ENCODE results near the gene PCARE. TPM values are rescaled to one million over a fixed set of nuclear protein-coding genes. Genes with fewer than 3 reads are reported as not detected.

PCARE gene
- total RNA-seq, 2 experiments from 2014 or later, result not detected

DNA sequence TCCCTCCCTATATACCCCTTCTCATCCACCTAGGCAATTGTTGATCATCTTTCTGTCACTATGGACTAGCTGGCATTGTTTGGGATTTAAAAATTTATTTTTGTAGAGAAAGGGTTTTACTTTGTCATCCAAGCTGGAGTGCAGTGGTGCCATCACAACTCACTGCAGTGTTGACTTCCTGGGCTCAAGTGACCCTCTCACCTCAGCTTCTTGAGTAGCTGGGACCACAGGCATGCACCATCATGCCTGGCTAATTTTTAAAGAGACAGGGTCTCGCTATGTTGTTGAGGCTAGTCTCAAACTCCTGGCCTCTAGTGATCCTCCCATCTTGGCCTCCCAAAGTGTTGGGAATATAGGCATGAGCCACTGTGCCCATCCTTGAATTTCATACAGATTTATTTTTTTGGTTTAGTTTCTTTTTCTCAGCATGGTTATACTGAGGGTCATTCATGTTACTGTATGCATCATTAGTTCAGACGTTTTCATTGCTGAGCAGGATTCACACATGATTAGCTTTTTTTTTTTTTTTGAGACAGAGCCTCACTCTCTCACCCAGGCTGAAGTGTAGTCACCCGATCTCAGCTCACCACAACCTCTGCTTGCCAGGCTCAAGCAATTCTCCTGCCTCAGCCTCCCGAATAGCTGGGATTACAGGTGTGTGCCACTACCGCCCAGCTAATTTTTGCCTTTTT, 8.6 kb upstream of the PCARE start:
- no peak overlapping the region for H3K27ac Mint-ChIP-seq
- TF ChIP-seq, protein P1, sequence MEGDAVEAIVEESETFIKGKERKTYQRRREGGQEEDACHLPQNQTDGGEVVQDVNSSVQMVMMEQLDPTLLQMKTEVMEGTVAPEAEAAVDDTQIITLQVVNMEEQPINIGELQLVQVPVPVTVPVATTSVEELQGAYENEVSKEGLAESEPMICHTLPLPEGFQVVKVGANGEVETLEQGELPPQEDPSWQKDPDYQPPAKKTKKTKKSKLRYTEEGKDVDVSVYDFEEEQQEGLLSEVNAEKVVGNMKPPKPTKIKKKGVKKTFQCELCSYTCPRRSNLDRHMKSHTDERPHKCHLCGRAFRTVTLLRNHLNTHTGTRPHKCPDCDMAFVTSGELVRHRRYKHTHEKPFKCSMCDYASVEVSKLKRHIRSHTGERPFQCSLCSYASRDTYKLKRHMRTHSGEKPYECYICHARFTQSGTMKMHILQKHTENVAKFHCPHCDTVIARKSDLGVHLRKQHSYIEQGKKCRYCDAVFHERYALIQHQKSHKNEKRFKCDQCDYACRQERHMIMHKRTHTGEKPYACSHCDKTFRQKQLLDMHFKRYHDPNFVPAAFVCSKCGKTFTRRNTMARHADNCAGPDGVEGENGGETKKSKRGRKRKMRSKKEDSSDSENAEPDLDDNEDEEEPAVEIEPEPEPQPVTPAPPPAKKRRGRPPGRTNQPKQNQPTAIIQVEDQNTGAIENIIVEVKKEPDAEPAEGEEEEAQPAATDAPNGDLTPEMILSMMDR (IDR thresholded peaks at IDR 0.05), result no peak
- no peak for DNase-seq
- no peaks in the 10 kb centered on the region for H3K27me3 Mint-ChIP-seq
- CTCF ChIA-PET, result no interaction called here
- POLR2A ChIA-PET, result no interaction called here
- H3K36me3 Mint-ChIP-seq (ENCODE audit: low read depth), result no peaks in the 10 kb centered on the region
- ATAC-seq, result no peak
- H3K4me1 Mint-ChIP-seq (ENCODE audit: low read depth), result no peaks in the 10 kb centered on the region
- intact Hi-C loops (cut with micrococcal nuclease), result no loop called here
- peaks cover 2% of the 10 kb centered on the region for H3K9me3 Mint-ChIP-seq
- no peak overlapping the region for H3K4me3 Mint-ChIP-seq

DNA sequence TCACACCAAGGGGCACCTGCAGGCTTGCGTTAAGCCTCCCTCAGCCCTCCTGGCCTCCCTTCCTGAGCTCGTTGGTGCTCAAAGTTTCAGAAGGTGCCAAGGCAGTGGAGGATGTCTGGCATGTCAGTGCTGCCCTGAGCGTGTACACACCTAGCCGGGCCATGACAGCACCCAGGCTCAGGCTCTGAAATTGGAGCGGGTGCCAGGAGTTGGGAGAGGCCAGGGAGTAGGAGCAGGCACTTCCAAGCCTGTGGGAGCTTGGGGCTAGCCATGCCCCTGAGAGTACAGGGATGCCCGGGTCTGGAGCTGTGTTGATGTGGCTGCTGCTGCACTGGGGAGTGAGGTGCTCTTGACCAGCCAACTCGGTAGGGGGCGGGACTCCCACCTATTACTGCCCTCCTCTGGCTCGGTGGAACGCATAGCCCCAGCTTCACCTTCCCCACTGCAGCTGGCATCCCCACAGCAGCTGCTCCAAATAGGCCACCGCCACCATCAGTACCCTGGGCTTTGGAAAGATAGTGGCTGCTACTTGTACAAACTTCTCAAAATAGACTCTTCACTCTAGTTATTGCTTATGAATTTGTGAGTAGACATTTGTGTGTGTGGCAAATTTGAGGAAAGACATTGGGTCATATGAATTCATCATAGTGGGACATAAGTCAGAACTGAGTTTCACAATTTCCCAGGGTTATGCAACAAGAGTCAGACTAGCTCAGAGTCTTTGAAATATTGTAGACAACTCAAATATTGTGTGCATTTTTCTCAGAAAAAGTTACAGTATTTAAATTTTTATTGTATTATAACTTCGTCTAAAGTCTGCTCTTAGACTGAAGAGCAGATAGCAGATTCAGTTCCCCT, 6.8 kb upstream of the PCARE start:
- H3K9me3 Mint-ChIP-seq, result peaks cover 2% of the 10 kb centered on the region
- no peak overlapping the region for H3K4me3 Mint-ChIP-seq
- ChIA-PET CTCF (no interaction called here), POLR2A (no interaction called here)
- no peak overlapping the region for H3K27ac Mint-ChIP-seq
- no peaks in the 10 kb centered on the region for H3K36me3 Mint-ChIP-seq (ENCODE audit: low read depth)
- TF ChIP-seq, protein P1 (IDR thresholded peaks at IDR 0.05), result no peak
- no peak for DNase-seq
- H3K27me3 Mint-ChIP-seq, result no peaks in the 10 kb centered on the region
- no peak for ATAC-seq
- intact Hi-C loops (cut with micrococcal nuclease), result no loop called here
- no peaks in the 10 kb centered on the region for H3K4me1 Mint-ChIP-seq (ENCODE audit: low read depth)

DNA sequence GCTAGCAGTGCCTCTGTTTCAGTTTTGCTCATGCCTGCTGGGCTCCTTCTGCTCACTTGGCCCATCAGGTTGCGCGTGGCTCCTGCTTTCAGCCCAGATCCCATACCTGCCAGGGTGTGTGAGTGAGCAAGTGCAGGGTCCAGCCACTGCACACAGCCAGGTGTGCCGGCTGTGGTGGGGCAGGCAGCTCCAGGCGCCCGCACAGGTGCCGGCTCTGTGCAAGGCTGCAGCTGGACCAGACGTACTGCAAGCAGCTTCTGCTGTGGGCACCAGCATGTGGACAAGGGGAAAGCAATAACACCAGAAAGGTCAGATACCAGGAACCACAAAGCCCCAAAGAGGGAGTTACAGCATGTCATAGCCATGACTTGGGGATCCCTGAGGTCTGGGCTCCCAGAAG, 5.6 kb upstream of the PCARE start:
- DNase-seq (no peak), ATAC-seq (no peak)
- no peaks in the 10 kb centered on the region for H3K4me1 Mint-ChIP-seq (ENCODE audit: low read depth)
- peaks cover 2% of the 10 kb centered on the region for H3K9me3 Mint-ChIP-seq
- ChIA-PET POLR2A (no interaction called here), CTCF (interaction anchor here (0.7 kb wide), 1 partner anchor 38 kb away, joined by 3 read pairs; no protein-coding TSS in a partner anchor)
- H3K27ac Mint-ChIP-seq, result no peak overlapping the region
- TF ChIP-seq, protein P1 (IDR thresholded peaks at IDR 0.05), result no peak
- H3K36me3 Mint-ChIP-seq (ENCODE audit: low read depth), result no peaks in the 10 kb centered on the region
- intact Hi-C loops (cut with micrococcal nuclease), result no loop called here
- no peaks in the 10 kb centered on the region for H3K27me3 Mint-ChIP-seq
- H3K4me3 Mint-ChIP-seq, result no peak overlapping the region

DNA sequence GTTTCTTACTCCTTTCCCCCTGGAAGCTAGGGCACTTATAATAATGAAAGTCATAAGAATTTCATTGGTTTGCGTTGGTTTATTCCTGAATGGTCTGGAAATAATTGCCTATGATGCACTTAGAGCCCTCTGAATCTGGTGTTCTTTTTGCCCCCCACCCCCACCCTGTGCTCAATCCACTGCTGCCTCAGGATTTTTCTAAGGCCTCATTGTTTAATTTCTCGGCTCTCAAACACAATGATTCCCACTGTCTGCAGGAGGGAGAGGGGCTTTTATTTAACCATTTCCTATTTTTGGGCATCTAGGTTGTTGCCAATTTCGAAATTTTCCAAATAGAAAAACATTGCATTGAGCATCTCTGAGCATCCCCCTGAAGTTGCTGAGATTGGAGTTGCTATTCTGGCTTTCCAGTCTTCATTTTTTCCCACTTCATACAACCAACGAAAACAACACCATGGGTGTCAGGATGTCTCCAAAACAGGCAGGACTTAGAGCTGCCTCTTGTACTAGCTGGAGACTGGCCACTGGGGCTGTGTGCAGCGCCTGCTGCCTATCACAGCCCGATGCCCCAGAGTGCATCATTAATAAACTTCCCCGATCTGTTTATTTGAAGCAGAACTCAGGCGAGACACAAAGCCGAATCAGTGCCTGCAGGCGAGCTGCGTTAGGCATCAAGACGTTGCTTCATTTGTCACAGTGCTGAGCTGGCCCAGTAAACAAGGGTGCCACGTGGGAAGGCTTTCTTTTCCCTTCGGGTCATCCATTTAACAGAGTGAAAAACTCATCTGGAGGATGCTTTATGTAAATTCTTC, 1.8 kb upstream of the PCARE start:
- Mint-ChIP-seq H3K4me1 (ENCODE audit: low read depth) (no peaks in the 10 kb centered on the region), H3K27me3 (no peaks in the 10 kb centered on the region), H3K9me3 (peaks cover 2% of the 10 kb centered on the region), H3K27ac (no peak overlapping the region), H3K36me3 (ENCODE audit: low read depth) (no peaks in the 10 kb centered on the region), H3K4me3 (no peak overlapping the region)
- DNase-seq (no peak), ATAC-seq (no peak)
- ChIA-PET POLR2A (no interaction called here), CTCF (interaction anchor here (1.0 to 1.2 kb wide), 2 partner anchors 32 to 41 kb away, joined by 3 read pairs; no protein-coding TSS in a partner anchor)
- TF ChIP-seq, protein P1 (IDR thresholded peaks at IDR 0.05), result no peak
- intact Hi-C loops (cut with micrococcal nuclease), result no loop called here
